Body of pancreas (tissue), 4 donors: Measurements from ENCODE around the gene AXL.

Source experiments
- POLR2A ChIP-seq, 3 donors: fragments of 450-650 bp; IDR thresholded peaks; one replicate each; pipeline ENCODE4 v1.6.1; 2016; ENCODE audit warnings: antibody characterized with exemption in 3 of 3, mild to moderate bottlenecking in 2 of 3
- TF ChIP-seq, protein P1 (sequence below), 7 experiments: fragments of 450-650 bp in 4 of 7; fragments of 200-600 bp in 3 of 7; sonication (generic) in 3 of 7; IDR thresholded peaks; one replicate each; pipeline ENCODE4 v1.5.1; 2016 to 2019; ENCODE audit warnings: antibody characterized with exemption in 7 of 7

DNA sequence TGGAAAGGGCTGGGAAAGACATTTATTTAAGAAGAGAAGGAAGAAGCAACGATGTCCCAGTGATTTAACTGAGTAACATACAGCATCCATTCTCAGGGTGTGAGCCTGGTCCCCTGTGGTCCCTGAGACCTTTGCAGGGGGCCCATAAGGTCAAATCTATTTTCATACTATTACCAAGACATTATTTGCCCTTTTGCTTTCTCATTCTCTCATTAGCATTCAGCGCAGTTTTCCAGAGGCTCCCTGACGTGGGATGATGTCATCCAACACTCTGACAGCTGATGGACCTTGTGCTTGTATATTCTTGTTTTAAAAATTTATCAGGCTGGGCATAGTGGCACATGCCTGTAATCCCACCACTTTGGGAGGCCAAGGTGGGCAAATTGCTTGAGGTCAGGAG is 26.8 kb downstream of the AXL start:
- TF ChIP-seq, protein P1, sequence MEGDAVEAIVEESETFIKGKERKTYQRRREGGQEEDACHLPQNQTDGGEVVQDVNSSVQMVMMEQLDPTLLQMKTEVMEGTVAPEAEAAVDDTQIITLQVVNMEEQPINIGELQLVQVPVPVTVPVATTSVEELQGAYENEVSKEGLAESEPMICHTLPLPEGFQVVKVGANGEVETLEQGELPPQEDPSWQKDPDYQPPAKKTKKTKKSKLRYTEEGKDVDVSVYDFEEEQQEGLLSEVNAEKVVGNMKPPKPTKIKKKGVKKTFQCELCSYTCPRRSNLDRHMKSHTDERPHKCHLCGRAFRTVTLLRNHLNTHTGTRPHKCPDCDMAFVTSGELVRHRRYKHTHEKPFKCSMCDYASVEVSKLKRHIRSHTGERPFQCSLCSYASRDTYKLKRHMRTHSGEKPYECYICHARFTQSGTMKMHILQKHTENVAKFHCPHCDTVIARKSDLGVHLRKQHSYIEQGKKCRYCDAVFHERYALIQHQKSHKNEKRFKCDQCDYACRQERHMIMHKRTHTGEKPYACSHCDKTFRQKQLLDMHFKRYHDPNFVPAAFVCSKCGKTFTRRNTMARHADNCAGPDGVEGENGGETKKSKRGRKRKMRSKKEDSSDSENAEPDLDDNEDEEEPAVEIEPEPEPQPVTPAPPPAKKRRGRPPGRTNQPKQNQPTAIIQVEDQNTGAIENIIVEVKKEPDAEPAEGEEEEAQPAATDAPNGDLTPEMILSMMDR (IDR thresholded peaks at IDR 0.05): no peak
- TF ChIP-seq POLR2A (IDR thresholded peaks at IDR 0.05): no peak
